Activated naive CD4-positive, alpha-beta T cell treated with anti-CD3 and anti-CD28 coated beads for 36 hours (primary cell): ENCODE measurements around the gene SNAPC4. TPM values are rescaled to one million over a fixed set of nuclear protein-coding genes. Genes with fewer than 3 reads are reported as not detected.
A peak's percentile ranks its signal among the peaks of the same experiment; 100 is the strongest.
"Not testable (repeated sequence)": the region's sequence is repeated elsewhere in the genome, so short reads cannot be mapped to it uniquely, and the experiment has no call there.

ENCODE experiments used
- CTCF ChIA-PET: fragments of 350-600 bp; sonication (Branson Sonifier 250); formaldehyde crosslinking; loops from one replicate; lab custom pipeline; 2021; ENCODE audit warnings: antibody characterized with exemption; lab: Charles Lee
- DNase-seq: peaks from one replicate; pipeline ENCODE4 v3.0.0-alpha.2; 2020
- H3K27ac Mint-ChIP-seq: one replicate; pipeline ENCODE4 v1.8.0; 2021; ENCODE audit warnings: mild to moderate bottlenecking, mixed read lengths
- H3K27me3 Mint-ChIP-seq: one replicate; pipeline ENCODE4 v1.8.0; 2021; ENCODE audit warnings: low read depth, mixed read lengths
- H3K36me3 Mint-ChIP-seq: one replicate; pipeline ENCODE4 v1.8.0; 2021; ENCODE audit warnings: low read depth, mixed read lengths
- H3K4me1 Mint-ChIP-seq: one replicate; pipeline ENCODE4 v1.8.0; 2021; ENCODE audit warnings: low read depth, mixed read lengths
- H3K4me3 Mint-ChIP-seq: one replicate; pipeline ENCODE4 v1.8.0; 2021; ENCODE audit warnings: mild to moderate bottlenecking, moderate library complexity, mixed read lengths
- H3K9me3 Mint-ChIP-seq: one replicate; pipeline ENCODE4 v1.8.0; 2021; ENCODE audit warnings: mixed read lengths
- intact Hi-C: fragments of 100-400 bp; cut with micrococcal nuclease; formaldehyde crosslinking; loops from one replicate; pipeline ENCODE4 v1.15.1; 2023
- total RNA-seq, 2 experiments: library from RNA; stranded (reverse); gene quantifications; one replicate each; pipeline ENCODE4 v1.2.3, GENCODE V29; 2021

Gene SNAPC4
- total RNA-seq, 2 experiments from 2014 or later: 12.3 to 14.1 TPM

DNA sequence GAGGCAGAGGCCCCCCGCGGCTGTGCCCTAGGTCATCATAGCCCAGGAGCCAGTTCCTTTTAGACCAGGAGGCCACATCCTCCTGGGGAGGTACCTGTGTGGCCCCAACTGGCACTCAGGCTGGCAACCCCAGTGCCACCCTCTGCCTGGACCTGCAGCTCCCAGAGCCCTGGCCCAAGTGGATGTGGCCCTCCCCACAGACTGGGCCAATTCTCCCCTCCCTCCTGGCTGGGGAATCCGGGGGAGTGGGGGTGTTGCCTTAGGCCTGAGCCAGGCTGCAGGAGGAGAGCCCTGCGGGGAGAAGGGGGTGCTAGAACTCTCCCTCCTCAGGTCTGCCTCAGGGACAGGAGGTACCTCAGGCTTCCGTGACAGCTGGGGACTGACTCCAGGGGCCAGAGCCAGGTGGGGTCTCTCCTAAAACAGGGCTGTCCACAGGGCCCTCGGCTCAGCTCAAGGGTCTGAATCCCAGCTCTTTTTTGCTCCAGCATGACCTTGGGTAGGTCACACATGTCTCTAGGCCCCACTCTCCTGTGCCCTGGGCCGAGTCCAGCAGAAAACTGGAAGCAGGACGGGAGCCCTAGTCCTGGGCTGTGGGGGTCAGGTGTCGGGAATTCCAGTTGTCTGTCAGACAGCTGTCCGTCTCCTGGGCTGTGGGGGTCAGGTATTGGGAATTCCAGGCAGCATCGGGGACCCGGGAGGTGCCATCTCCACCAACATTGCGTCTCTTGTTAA lies 46.0 kb downstream of the SNAPC4 start:
- Mint-ChIP-seq H3K4me3 (no peak overlapping the region), H3K9me3 (no peaks in the 10 kb centered on the region), H3K27me3 (no peaks in the 10 kb centered on the region), H3K27ac (no peak overlapping the region), H3K36me3 (no peaks in the 10 kb centered on the region), H3K4me1 (no peaks in the 10 kb centered on the region)
- intact Hi-C loops: no loop called here
- DNase-seq: no peak
- CTCF ChIA-PET: no interaction called here

DNA sequence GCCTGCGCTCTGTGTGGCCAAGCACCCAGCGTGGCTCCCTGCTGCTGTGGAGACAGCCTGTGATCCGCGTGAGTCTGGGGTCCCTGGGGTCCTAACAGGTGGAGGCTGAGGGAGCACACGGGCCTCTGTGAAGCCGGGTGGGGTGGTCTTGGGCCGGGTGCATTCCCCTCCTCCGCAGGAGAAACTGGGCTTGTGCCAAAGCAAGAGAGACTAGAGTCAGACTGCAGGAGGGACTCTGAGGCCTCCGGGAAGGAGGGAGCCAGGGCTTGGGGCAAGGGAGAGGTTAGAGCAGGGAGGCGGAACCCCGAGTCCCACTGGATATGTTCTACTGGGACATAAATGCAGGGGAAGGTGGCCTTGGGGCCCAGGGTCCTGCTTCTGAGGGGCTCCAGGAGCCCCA lies 46.9 kb downstream of the SNAPC4 start:
- no peak overlapping the region for H3K27ac Mint-ChIP-seq
- no peak overlapping the region for H3K4me3 Mint-ChIP-seq
- H3K36me3 Mint-ChIP-seq: no peaks in the 10 kb centered on the region
- DNase-seq: no peak
- intact Hi-C loops: no loop called here
- H3K4me1 Mint-ChIP-seq: no peaks in the 10 kb centered on the region
- H3K9me3 Mint-ChIP-seq: no peaks in the 10 kb centered on the region
- CTCF ChIA-PET: no interaction called here
- H3K27me3 Mint-ChIP-seq: no peaks in the 10 kb centered on the region

DNA sequence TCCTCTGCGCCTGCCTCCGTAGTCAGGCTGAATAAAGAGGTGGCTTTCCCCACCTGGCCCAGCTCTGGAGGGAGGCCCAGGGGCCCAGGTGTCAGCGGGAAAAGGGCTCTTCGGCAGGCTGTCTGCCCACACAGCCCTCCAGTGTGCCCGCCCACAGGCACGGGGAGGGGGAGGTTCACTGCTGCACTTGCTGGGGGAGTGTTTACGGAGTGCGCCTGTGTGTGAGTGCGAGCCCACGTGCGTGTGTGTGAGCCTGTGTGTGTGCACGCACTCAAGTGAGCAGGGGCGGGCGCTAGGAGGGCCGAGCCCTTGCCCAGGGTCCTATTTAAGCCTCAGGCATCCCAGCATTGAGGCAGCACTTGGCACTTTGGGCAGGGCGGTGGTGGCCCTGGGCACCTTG lies 47.3 kb downstream of the SNAPC4 start:
- CTCF ChIA-PET: no interaction called here
- Mint-ChIP-seq H3K36me3 (no peaks in the 10 kb centered on the region), H3K27me3 (no peaks in the 10 kb centered on the region), H3K9me3 (no peaks in the 10 kb centered on the region), H3K4me3 (no peak overlapping the region), H3K27ac (no peak overlapping the region), H3K4me1 (no peaks in the 10 kb centered on the region)
- intact Hi-C loops: no loop called here
- DNase-seq: no peak

GRCh38 chr9:136351868-136352267 lies 48.1 kb downstream of the SNAPC4 start:
- DNase-seq, H3K27ac Mint-ChIP-seq, H3K9me3 Mint-ChIP-seq, H3K36me3 Mint-ChIP-seq, H3K27me3 Mint-ChIP-seq, intact Hi-C loops, H3K4me1 Mint-ChIP-seq: not testable (repeated sequence)
- H3K4me3 Mint-ChIP-seq: peak overlapping the region; percentile 18
- CTCF ChIA-PET: interaction anchor here (0.6 kb wide), 1 partner anchor 49 kb away, joined by 3 read pairs; no protein-coding TSS in a partner anchor

GRCh38 chr9:136351252-136351800 lies 48.6 kb downstream of the SNAPC4 start:
- no peaks in the 10 kb centered on the region for H3K9me3 Mint-ChIP-seq
- intact Hi-C loops: no loop called here
- no peak overlapping the region for H3K27ac Mint-ChIP-seq
- no peaks in the 10 kb centered on the region for H3K36me3 Mint-ChIP-seq
- no peak for DNase-seq
- CTCF ChIA-PET: interaction anchor here (0.6 kb wide), 1 partner anchor 50 kb away, joined by 3 read pairs; no protein-coding TSS in a partner anchor
- no peaks in the 10 kb centered on the region for H3K27me3 Mint-ChIP-seq
- H3K4me1 Mint-ChIP-seq: no peaks in the 10 kb centered on the region
- H3K4me3 Mint-ChIP-seq: peak overlapping the region; percentile 18

Other genes with a start within 250 kb of the SNAPC4 start
- gene LHX3, start 195.0 kb downstream of the SNAPC4 start, total RNA-seq: not detected
- 10 to 100 TPM; 17.7 to 18.0 TPM for gene QSOX2, start 154.4 kb downstream of the SNAPC4 start, total RNA-seq
- gene CCDC187, start 96.1 kb downstream of the SNAPC4 start, total RNA-seq: not detected
- 1 to 10 TPM; 9.0 TPM for gene GPSM1, start 72.6 kb downstream of the SNAPC4 start, total RNA-seq
- 10 to 100 TPM in 1 of 2 experiments, 1 to 10 TPM in 1; 9.9 to 12.0 TPM for gene DNLZ, start 36.4 kb downstream of the SNAPC4 start, total RNA-seq
- gene CARD9, start 26.5 kb downstream of the SNAPC4 start, total RNA-seq: under 1 TPM; 0.12 to 0.22 TPM
- 10 to 100 TPM; 85.7 to 91.6 TPM for gene ENTR1, start 10.4 kb upstream of the SNAPC4 start, total RNA-seq
- 10 to 100 TPM; 69.2 to 73.7 TPM for gene PMPCA, start 10.5 kb upstream of the SNAPC4 start, total RNA-seq
- gene INPP5E, start 39.7 kb upstream of the SNAPC4 start, total RNA-seq: 10 to 100 TPM; 13.9 to 14.8 TPM
- gene SEC16A, start 82.9 kb upstream of the SNAPC4 start, total RNA-seq: 10 to 100 TPM; 44.1 to 47.3 TPM
- 10 to 100 TPM; 71.4 to 80.2 TPM for gene NOTCH1, start 145.9 kb upstream of the SNAPC4 start, total RNA-seq